K562 (cell line): Measurements from ENCODE around the gene LTA. TPM values are rescaled to one million over a fixed set of nuclear protein-coding genes. Genes with fewer than 3 reads are reported as not detected.

ENCODE experiments used
- CBX8 ChIP-seq: fragments of 200-600 bp; sonication (generic); IDR thresholded peaks from 2 replicates; pipeline ENCODE4 v1.6.1; 2012; ENCODE audit warnings: borderline replicate concordance, mixed run types, low read depth, mild to moderate bottlenecking, moderate library complexity, mixed read lengths, low read length, control low read depth, inconsistent platforms; ENCODE audit not compliant: poor library complexity, severe bottlenecking; ENCODE audit errors: extremely low read depth
- MAFF ChIP-seq: IDR thresholded peaks from 2 replicates; pipeline ENCODE4 v1.6.1; 2012; ENCODE audit warnings: low read length, improper control_type of control experiment
- MTF1 ChIP-seq: fragments of 250-450 bp; sonication (Bioruptor Pico); IDR thresholded peaks from 2 replicates; pipeline ENCODE4 v1.9.0; 2021; ENCODE audit warnings: moderate library complexity, mild to moderate bottlenecking, inconsistent platforms, borderline replicate concordance
- RBFOX2 ChIP-seq: fragments of 200-400 bp; formaldehyde crosslinking; IDR thresholded peaks from 2 replicates; pipeline ENCODE4 v1.6.1; 2017; ENCODE audit warnings: low read depth, mild to moderate bottlenecking, low read length, moderate library complexity
- RFX1 ChIP-seq: fragments of 450-650 bp; IDR thresholded peaks from 2 replicates; pipeline ENCODE4 v1.6.1; 2016; ENCODE audit warnings: mild to moderate bottlenecking, moderate library complexity
- SNIP1 ChIP-seq: fragments of 450-650 bp; IDR thresholded peaks from 2 replicates; pipeline ENCODE4 v1.7.1; 2017; ENCODE audit warnings: low read depth, mild to moderate bottlenecking
- SRSF3 ChIP-seq: fragments of 200-400 bp; formaldehyde crosslinking; IDR thresholded peaks from 2 replicates; pipeline ENCODE4 v1.6.1; 2016; ENCODE audit warnings: mild to moderate bottlenecking, low read length, moderate library complexity; ENCODE audit not compliant: insufficient read depth
- ZNF551 ChIP-seq: fragments of 250-450 bp; sonication (Bioruptor Pico); IDR thresholded peaks from 2 replicates; pipeline ENCODE4 v1.5.0; 2021; ENCODE audit warnings: mild to moderate bottlenecking, moderate library complexity
- polyA plus RNA-seq, 8 experiments: library from polyadenylated mRNA; depleted of rRNA in 4 of 8; stranded (reverse) in 5 of 8; unstranded in 3 of 8; fragments of >200 nt; fragmentation: Nextera tagmentation in 2 of 8; fragmentation: Illumina TruSeq in 1 of 8; extraction: Ambion mirVana in 2 of 8; extraction: Trizol in 1 of 8; gene quantifications; 2 replicates each; pipeline versions ENCODE4 v1.2.1 to v1.2.3, GENCODE V29; 2011 to 2014; ENCODE audit warnings: inconsistent platforms in 1 of 8, missing spikeins in 1 of 8
- total RNA-seq, 7 experiments: library from RNA; depleted of rRNA in 6 of 7; stranded (reverse); fragments of >200 nt in 6 of 7; fragmentation: Illumina TruSeq in 2 of 7; extraction: Trizol in 2 of 7; gene quantifications; 2 replicates each; pipeline versions ENCODE4 v1.2.1 to v1.2.3, GENCODE V29; 2011 to 2021; ENCODE audit warnings: low replicate concordance in 1 of 7
- TF ChIP-seq, protein P1 (sequence below), 2 experiments: fragments of 150-350 bp in 1 of 2; IDR thresholded peaks; 2 replicates each; pipeline ENCODE4 v1.6.1; 2012 to 2016; ENCODE audit warnings: low read depth in 2 of 2, low read length in 2 of 2, mild to moderate bottlenecking in 1 of 2, moderate library complexity in 1 of 2
- TF ChIP-seq, protein P2 (sequence below): fragments of 450-650 bp; IDR thresholded peaks from 2 replicates; pipeline ENCODE4 v1.6.1; 2016; ENCODE audit warnings: antibody characterized with exemption
- TF ChIP-seq, protein P3 (sequence below): sonication (generic); formaldehyde crosslinking; IDR thresholded peaks from 2 replicates; pipeline ENCODE4 v1.8.1; 2023; ENCODE audit warnings: missing genetic modification reagents, mild to moderate bottlenecking, borderline replicate concordance
- TF ChIP-seq, protein P4 (sequence below): fragments of 250-450 bp; sonication (Bioruptor Pico); IDR thresholded peaks from 2 replicates; pipeline ENCODE4 v1.8.0; 2021; ENCODE audit warnings: borderline replicate concordance, mild to moderate bottlenecking, moderate library complexity; ENCODE audit not compliant: poor library complexity, severe bottlenecking

Gene LTA
- total and polyA plus RNA-seq, 9 of the 15 experiments (the other 6 are each of a cell fraction or from before 2014, with no cell fraction given) = 0.80 TPM; not detected in 8

DNA sequence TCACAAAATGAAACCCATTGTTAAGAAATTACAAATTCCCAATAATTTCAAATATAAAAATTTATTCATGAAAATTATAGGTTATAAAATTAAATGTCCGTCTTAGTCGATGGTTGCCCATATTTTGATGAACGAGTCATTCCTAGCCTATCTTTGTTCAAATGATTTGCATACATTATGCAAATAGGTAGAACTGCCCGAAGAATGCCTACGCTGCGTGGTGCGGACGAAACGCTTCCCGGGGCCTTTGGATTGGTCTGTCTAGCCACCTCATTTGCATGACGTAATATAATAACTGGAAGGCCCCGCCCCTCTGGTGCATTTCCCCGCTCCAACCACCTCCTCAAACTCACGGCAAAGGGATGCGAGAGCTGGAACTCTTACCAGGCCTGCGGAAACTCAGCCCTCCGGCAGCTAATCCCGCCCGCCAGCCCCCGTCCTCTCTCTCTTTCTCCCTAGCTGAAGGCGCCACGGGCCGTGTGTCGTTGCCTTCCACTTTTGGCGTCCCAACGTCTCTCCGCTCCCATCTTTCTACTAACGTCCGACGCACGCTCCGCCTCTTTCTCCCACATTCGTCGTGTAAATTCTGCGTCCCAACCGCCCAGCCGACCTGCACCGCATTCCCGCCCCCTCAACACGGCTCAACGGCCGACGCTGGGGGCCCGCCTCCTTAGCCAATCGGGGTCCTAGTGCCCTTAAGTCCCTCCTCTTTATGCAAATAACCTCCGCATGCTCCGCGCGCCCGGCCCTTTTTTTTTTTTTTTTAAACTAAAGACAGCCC lies 47.9 kb downstream of the LTA start (continued):
- TF ChIP-seq RBFOX2 (peak; percentile 87), SNIP1 (no peak), CBX8 (no peak), SRSF3 (no peak), MTF1 (CRISPR knock-in tag) (no peak), RFX1 (no peak), MAFF (peak; percentile 19; the same call in 1 of the 2 replicates), ZNF551 (CRISPR knock-in tag) (no peak)
- TF ChIP-seq, protein P1, sequence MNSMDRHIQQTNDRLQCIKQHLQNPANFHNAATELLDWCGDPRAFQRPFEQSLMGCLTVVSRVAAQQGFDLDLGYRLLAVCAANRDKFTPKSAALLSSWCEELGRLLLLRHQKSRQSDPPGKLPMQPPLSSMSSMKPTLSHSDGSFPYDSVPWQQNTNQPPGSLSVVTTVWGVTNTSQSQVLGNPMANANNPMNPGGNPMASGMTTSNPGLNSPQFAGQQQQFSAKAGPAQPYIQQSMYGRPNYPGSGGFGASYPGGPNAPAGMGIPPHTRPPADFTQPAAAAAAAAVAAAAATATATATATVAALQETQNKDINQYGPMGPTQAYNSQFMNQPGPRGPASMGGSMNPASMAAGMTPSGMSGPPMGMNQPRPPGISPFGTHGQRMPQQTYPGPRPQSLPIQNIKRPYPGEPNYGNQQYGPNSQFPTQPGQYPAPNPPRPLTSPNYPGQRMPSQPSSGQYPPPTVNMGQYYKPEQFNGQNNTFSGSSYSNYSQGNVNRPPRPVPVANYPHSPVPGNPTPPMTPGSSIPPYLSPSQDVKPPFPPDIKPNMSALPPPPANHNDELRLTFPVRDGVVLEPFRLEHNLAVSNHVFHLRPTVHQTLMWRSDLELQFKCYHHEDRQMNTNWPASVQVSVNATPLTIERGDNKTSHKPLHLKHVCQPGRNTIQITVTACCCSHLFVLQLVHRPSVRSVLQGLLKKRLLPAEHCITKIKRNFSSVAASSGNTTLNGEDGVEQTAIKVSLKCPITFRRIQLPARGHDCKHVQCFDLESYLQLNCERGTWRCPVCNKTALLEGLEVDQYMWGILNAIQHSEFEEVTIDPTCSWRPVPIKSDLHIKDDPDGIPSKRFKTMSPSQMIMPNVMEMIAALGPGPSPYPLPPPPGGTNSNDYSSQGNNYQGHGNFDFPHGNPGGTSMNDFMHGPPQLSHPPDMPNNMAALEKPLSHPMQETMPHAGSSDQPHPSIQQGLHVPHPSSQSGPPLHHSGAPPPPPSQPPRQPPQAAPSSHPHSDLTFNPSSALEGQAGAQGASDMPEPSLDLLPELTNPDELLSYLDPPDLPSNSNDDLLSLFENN (IDR thresholded peaks at IDR 0.05; ENCODE audit: low read depth in 2 of 2, low read length in 2 of 2) = peak in 1 of 2 experiments; percentile 47; a peak in 1 of 4 replicates
- TF ChIP-seq, protein P2, sequence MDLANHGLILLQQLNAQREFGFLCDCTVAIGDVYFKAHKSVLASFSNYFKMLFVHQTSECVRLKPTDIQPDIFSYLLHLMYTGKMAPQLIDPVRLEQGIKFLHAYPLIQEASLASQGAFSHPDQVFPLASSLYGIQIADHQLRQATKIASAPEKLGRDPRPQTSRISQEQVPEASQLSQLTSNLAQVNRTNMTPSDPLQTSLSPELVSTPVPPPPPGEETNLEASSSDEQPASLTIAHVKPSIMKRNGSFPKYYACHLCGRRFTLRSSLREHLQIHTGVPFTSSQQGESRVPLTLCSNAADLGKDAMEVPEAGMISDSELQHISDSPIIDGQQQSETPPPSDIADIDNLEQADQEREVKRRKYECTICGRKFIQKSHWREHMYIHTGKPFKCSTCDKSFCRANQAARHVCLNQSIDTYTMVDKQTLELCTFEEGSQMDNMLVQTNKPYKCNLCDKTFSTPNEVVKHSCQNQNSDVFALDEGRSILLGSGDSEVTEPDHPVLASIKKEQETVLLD = peak; percentile 89
- TF ChIP-seq, protein P3, sequence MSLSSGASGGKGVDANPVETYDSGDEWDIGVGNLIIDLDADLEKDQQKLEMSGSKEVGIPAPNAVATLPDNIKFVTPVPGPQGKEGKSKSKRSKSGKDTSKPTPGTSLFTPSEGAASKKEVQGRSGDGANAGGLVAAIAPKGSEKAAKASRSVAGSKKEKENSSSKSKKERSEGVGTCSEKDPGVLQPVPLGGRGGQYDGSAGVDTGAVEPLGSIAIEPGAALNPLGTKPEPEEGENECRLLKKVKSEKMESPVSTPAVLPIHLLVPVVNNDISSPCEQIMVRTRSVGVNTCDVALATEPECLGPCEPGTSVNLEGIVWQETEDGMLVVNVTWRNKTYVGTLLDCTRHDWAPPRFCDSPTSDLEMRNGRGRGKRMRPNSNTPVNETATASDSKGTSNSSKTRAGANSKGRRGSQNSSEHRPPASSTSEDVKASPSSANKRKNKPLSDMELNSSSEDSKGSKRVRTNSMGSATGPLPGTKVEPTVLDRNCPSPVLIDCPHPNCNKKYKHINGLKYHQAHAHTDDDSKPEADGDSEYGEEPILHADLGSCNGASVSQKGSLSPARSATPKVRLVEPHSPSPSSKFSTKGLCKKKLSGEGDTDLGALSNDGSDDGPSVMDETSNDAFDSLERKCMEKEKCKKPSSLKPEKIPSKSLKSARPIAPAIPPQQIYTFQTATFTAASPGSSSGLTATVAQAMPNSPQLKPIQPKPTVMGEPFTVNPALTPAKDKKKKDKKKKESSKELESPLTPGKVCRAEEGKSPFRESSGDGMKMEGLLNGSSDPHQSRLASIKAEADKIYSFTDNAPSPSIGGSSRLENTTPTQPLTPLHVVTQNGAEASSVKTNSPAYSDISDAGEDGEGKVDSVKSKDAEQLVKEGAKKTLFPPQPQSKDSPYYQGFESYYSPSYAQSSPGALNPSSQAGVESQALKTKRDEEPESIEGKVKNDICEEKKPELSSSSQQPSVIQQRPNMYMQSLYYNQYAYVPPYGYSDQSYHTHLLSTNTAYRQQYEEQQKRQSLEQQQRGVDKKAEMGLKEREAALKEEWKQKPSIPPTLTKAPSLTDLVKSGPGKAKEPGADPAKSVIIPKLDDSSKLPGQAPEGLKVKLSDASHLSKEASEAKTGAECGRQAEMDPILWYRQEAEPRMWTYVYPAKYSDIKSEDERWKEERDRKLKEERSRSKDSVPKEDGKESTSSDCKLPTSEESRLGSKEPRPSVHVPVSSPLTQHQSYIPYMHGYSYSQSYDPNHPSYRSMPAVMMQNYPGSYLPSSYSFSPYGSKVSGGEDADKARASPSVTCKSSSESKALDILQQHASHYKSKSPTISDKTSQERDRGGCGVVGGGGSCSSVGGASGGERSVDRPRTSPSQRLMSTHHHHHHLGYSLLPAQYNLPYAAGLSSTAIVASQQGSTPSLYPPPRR (CRISPR knock-in tag) = no peak
- TF ChIP-seq, protein P4, sequence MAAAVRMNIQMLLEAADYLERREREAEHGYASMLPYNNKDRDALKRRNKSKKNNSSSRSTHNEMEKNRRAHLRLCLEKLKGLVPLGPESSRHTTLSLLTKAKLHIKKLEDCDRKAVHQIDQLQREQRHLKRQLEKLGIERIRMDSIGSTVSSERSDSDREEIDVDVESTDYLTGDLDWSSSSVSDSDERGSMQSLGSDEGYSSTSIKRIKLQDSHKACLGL (CRISPR knock-in tag) = no peak
